Caco-2 (cell line): ENCODE results near the gene ERI3. TPM values are rescaled to one million over a fixed set of nuclear protein-coding genes. Genes with fewer than 3 reads are reported as not detected.

Source experiments
- BruUV-seq: library from RNA; stranded (reverse); fragments of 400-500 nt; replicated peaks from 2 replicates; lab custom pipeline; 2021; lab: Mats Ljungman, UMichigan
- CTCF ChIA-PET: fragments of 300-600 bp; sonication (Branson Sonifier 250); formaldehyde crosslinking; loops from one replicate; lab custom pipeline; 2022; ENCODE audit warnings: antibody characterized with exemption; lab: Charles Lee
- POLR2A ChIA-PET: fragments of 300-600 bp; sonication (Branson Sonifier 250); formaldehyde crosslinking; loops from one replicate; lab custom pipeline; 2022; ENCODE audit warnings: antibody characterized with exemption; lab: Charles Lee
- DNase-seq, 2 experiments: peaks; one replicate each; pipeline versions ENCODE4 v3.0.0 to v3.0.0-alpha.2; 2020 to 2022
- H3K27me3 ChIP-seq: replicated peaks from 2 replicates; pipeline ENCODE4 v1.6.0; 2011; ENCODE audit warnings: low read length; ENCODE audit not compliant: control insufficient read depth, insufficient read depth
- H3K36me3 ChIP-seq: 2 replicates; pipeline ENCODE4 v1.5.1; 2011; ENCODE audit warnings: low read length; ENCODE audit not compliant: control insufficient read depth, insufficient read depth
- H3K4me1 ChIP-seq: fragments of 250-450 bp; sonication (Bioruptor Pico); 2 replicates; pipeline ENCODE4 v1.5.1; 2020; ENCODE audit warnings: mild to moderate bottlenecking
- H3K4me3 ChIP-seq: 2 replicates; pipeline ENCODE4 v1.5.1; 2011; ENCODE audit warnings: low read depth, mild to moderate bottlenecking, control low read depth, low read length
- H3K9me3 ChIP-seq: fragments of 250-450 bp; sonication (Bioruptor Pico); 2 replicates; pipeline ENCODE4 v1.5.1; 2020; ENCODE audit warnings: mild to moderate bottlenecking, moderate library complexity
- H3K27ac Mint-ChIP-seq: one replicate; pipeline ENCODE4 v1.8.0; 2022; ENCODE audit warnings: mixed read lengths; ENCODE audit not compliant: unreplicated experiment
- H3K27me3 Mint-ChIP-seq: one replicate; pipeline ENCODE4 v1.8.0; 2022; ENCODE audit warnings: mixed read lengths; ENCODE audit not compliant: insufficient read depth, unreplicated experiment
- H3K36me3 Mint-ChIP-seq: one replicate; pipeline ENCODE4 v1.8.0; 2022; ENCODE audit warnings: mild to moderate bottlenecking, mixed read lengths; ENCODE audit not compliant: insufficient read depth, unreplicated experiment
- H3K4me1 Mint-ChIP-seq: one replicate; pipeline ENCODE4 v1.8.0; 2022; ENCODE audit warnings: low read depth, mixed read lengths; ENCODE audit not compliant: unreplicated experiment
- H3K4me3 Mint-ChIP-seq: one replicate; pipeline ENCODE4 v1.8.0; 2022; ENCODE audit warnings: mild to moderate bottlenecking, moderate library complexity, mixed read lengths; ENCODE audit not compliant: unreplicated experiment
- H3K9me3 Mint-ChIP-seq: one replicate; pipeline ENCODE4 v1.8.0; 2022; ENCODE audit warnings: mixed read lengths; ENCODE audit not compliant: unreplicated experiment
- CTCF ChIP-seq, 2 experiments: fragments of 200-600 bp in 1 of 2; IDR thresholded peaks; 1 replicate in 1 of 2; 2 replicates in 1 of 2; pipeline versions ENCODE4 v1.5.1 to v1.8.0; 2011 to 2022; ENCODE audit warnings: antibody characterized with exemption in 1 of 2, control low read depth in 1 of 2, inconsistent platforms in 1 of 2, low read depth in 1 of 2, low read length in 1 of 2, mild to moderate bottlenecking in 1 of 2, moderate library complexity in 1 of 2; ENCODE audit not compliant: insufficient read depth in 1 of 2, severe bottlenecking in 1 of 2, unreplicated experiment in 1 of 2
- intact Hi-C: fragments of 100-400 bp; cut with micrococcal nuclease; formaldehyde crosslinking; loops from one replicate; pipeline ENCODE4 v1.10.0; 2022; ENCODE audit not compliant: unreplicated experiment
- total RNA-seq: library from RNA; stranded (reverse); gene quantifications from 2 replicates; pipeline ENCODE4 v1.2.3, GENCODE V29; 2022

ERI3 gene
- total RNA-seq, 1 experiment from 2014 or later = 38.2 TPM

GRCh38 chr1:44261171-44261817 lies 93.8 kb downstream of the ERI3 start:
- intact Hi-C loops = no loop called here
- no peak overlapping the region for H3K4me3 ChIP-seq
- no TSS peak for BruUV-seq
- DNase-seq = no peak
- TF ChIP-seq CTCF (IDR thresholded peaks at IDR 0.05; ENCODE audit: insufficient read depth in 1 of 2, low read depth in 1 of 2, low read length in 1 of 2, severe bottlenecking in 1 of 2, unreplicated experiment in 1 of 2) = no peak
- ChIA-PET POLR2A (no interaction called here), CTCF (no interaction called here)
- H3K4me1 ChIP-seq = peaks cover 5% of the 10 kb centered on the region; the same call in 1 of the 2 replicates
- no peaks in the 10 kb centered on the region for H3K36me3 Mint-ChIP-seq
- no peaks in the 10 kb centered on the region for H3K27me3 Mint-ChIP-seq
- H3K36me3 ChIP-seq = no peaks in the 10 kb centered on the region
- no peaks in the 10 kb centered on the region for H3K9me3 ChIP-seq
- no peaks in the 10 kb centered on the region for H3K9me3 Mint-ChIP-seq
- H3K27me3 ChIP-seq = no peaks in the 10 kb centered on the region
- no peak overlapping the region for H3K4me3 Mint-ChIP-seq
- peaks cover 22% of the 10 kb centered on the region for H3K4me1 Mint-ChIP-seq
- H3K27ac Mint-ChIP-seq = peak overlapping the region; percentile 36

GRCh38 chr1:44260792-44261170 lies 94.3 kb downstream of the ERI3 start:
- DNase-seq = peak; percentile 15 to 35
- no TSS peak for BruUV-seq
- ChIA-PET CTCF (no interaction called here), POLR2A (no interaction called here)
- Mint-ChIP-seq H3K27me3 (no peaks in the 10 kb centered on the region), H3K27ac (peak overlapping the region; percentile 36), H3K4me1 (peaks cover 22% of the 10 kb centered on the region), H3K4me3 (no peak overlapping the region), H3K9me3 (no peaks in the 10 kb centered on the region), H3K36me3 (no peaks in the 10 kb centered on the region)
- Histone ChIP-seq H3K36me3 (no peaks in the 10 kb centered on the region), H3K27me3 (no peaks in the 10 kb centered on the region), H3K4me3 (no peak overlapping the region), H3K4me1 (peaks cover 5% of the 10 kb centered on the region; the same call in 1 of the 2 replicates), H3K9me3 (no peaks in the 10 kb centered on the region)
- intact Hi-C loops = no loop called here
- TF ChIP-seq CTCF (IDR thresholded peaks at IDR 0.05; ENCODE audit: insufficient read depth in 1 of 2, low read depth in 1 of 2, low read length in 1 of 2, severe bottlenecking in 1 of 2, unreplicated experiment in 1 of 2) = no peak

- no peaks in the 10 kb centered on the region for H3K36me3 Mint-ChIP-seq
- Histone ChIP-seq H3K4me3 (no peak overlapping the region), H3K27me3 (no peaks in the 10 kb centered on the region), H3K4me1 (peaks cover 5% of the 10 kb centered on the region; the same call in 1 of the 2 replicates), H3K36me3 (no peaks in the 10 kb centered on the region), H3K9me3 (no peaks in the 10 kb centered on the region)
- no TSS peak for BruUV-seq
- DNase-seq = no peak
- H3K4me1 Mint-ChIP-seq = peaks cover 22% of the 10 kb centered on the region
- H3K27ac Mint-ChIP-seq = no peak overlapping the region
- no peaks in the 10 kb centered on the region for H3K27me3 Mint-ChIP-seq
- H3K4me3 Mint-ChIP-seq = no peak overlapping the region
- CTCF ChIA-PET = no interaction called here
- TF ChIP-seq CTCF (IDR thresholded peaks at IDR 0.05; ENCODE audit: insufficient read depth in 1 of 2, low read depth in 1 of 2, low read length in 1 of 2, severe bottlenecking in 1 of 2, unreplicated experiment in 1 of 2) = no peak
- H3K9me3 Mint-ChIP-seq = no peaks in the 10 kb centered on the region
- POLR2A ChIA-PET = no interaction called here
- intact Hi-C loops = no loop called here
Observed at GRCh38 chr1:44259090-44259489, 96.0 kb downstream of the ERI3 start.
